HG02973 (cell line): ENCODE measurements around the gene SYTL1.

Source experiments
- ATAC-seq: cut with Tn5 transposase; IDR thresholded peaks from one replicate; pipeline ENCODE4 v1.9.1; 2021; ENCODE audit warnings: moderate library complexity; ENCODE audit not compliant: unreplicated experiment

SYTL1 gene

DNA sequence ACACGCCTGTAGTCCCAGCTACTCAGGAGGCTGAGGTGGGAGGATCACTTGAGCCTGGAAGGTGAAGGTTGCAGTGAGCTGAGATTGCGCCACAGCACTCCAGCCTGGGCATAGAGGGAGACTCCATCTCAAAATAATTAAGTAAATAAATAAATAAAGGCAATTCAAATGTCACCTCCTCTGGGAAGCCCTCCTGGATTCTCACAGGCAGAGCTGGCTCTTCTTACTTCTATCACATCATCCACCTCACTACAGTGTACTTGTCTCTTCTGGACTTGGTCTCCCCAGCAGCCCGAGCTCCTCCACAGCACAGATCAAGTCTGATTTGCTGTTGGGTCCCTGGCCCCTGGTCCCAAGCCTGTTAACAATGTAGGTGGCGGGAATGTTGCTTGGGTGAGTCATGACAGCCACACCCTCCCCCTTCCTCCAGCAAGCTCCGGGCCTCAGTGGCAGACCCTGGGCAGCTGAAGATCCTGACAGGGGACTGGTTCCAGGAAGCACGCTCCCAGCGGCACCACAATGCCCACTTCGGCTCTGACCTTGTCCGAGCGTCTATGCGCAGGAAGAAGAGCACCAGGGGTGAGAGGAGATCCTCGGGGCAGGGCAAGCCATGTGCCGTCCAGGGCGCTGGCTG is 5.3 kb downstream of the SYTL1 start:
- ATAC-seq = no peak

DNA sequence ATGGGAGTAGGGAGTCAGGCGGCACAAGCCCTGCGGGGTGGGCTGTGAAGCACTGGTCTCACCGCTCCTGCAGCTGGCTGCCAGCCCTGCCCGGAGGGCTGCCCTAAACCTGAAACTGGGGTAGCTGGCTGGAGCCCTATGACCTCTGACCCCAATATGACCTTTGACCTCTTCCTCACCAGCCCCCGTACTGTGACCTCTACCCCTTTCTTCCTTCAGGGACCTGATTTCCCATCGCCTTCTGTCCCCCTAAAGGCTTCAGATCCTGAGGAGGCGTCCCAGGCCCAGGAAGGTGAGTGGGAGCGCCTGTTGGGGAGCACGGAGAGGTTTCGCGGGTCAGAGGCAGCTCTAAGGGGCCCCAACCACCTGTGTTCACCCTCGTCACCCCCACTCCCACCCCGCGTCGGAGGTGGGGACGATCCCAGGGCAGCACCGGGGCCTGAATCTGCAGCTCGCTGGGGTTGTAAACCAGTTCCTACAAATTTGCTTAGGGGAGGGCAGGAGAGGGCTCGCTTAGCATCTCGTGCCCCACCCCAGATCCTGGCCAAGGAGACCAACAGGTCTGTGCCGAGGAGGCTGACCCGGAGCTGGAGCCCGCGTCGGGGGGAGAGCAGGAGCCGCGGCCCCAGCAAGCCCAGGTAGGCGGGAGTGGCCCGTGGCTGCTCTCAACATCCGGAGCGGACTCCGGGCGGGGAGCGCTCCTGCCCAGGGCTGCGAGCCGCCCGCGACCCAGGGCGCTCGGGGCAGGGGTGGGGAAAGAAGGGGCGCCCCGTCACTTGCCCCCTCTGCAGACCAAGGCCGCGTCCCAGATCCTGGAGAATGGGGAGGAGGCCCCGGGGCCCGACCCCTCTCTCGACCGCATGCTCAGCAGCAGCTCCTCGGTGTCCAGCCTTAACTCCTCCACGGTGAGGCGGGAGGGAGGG is 7.3 kb downstream of the SYTL1 start:
- ATAC-seq = no peak

DNA sequence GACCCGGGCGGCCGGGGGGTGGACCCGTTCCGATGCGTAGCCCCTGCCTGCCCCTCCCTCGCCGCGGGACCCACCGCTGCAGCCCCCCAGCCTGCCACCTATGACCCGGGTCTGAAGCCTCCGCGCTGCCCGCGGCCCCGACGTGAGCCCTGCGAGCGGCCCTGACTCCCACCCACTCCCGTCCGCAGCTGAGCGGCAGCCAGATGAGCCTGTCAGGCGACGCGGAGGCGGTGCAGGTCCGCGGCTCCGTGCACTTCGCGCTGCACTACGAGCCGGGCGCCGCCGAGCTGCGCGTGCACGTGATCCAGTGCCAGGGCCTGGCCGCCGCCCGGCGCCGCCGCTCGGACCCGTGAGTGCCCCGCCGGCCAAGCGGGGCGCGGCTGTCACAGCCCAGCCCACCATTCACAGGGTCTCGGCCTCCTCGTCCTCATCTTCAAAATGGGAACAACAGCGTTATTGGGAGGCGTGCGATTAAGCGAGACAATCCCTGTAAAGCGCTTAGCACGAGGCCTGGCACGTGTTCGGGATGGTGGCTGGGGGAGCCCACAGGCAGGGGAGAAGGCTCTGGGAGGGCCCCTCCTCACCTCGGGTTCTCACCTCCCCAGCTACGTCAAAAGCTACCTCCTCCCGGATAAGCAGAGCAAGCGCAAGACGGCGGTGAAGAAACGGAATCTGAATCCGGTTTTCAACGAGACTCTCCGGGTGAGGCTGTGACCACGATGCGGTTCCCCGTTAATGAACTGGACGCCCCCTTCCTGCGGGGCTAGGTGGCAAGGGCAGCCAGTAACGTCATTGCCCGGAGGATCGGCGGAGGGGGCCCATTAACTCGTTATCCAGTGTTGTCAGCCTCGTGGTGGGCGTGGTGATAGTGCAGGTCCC is 8.2 kb downstream of the SYTL1 start:
- ATAC-seq = no peak

DNA sequence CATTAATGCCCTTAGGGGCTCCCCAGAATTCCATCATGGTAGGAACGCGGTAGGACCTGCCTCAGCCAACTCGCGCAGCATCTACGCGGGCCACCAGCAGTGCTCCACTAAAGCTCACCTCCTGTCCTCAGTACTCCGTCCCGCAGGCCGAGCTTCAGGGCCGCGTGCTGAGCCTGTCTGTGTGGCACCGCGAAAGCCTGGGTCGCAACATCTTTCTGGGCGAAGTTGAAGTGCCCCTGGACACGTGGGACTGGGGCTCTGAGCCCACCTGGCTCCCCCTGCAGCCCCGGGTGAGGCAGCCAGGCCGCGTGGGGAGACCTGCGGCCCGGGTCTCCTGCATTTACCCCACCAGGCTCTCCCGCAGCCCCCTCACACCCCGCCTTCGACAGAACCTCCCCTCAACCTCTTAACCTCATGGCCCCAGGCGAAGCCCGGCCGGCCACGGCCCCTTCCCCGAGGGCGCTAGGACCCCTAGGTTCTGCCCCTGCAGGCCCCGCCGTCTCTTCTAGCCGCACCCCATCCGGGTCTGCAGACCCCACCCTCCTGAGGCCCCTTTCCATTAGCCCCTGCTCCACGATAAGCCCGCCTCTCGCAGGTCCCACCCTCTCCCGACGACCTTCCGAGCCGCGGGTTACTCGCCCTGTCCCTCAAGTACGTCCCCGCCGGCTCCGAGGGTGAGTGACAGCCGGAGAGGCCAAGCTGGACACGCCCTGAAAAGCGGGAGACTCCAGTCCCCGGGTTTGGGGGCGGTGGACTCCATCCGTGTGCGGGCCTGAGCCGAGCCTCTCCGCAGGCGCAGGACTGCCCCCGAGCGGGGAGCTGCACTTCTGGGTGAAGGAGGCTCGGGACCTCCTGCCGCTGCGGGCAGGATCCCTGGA is 9.1 kb downstream of the SYTL1 start:
- no peak for ATAC-seq

DNA sequence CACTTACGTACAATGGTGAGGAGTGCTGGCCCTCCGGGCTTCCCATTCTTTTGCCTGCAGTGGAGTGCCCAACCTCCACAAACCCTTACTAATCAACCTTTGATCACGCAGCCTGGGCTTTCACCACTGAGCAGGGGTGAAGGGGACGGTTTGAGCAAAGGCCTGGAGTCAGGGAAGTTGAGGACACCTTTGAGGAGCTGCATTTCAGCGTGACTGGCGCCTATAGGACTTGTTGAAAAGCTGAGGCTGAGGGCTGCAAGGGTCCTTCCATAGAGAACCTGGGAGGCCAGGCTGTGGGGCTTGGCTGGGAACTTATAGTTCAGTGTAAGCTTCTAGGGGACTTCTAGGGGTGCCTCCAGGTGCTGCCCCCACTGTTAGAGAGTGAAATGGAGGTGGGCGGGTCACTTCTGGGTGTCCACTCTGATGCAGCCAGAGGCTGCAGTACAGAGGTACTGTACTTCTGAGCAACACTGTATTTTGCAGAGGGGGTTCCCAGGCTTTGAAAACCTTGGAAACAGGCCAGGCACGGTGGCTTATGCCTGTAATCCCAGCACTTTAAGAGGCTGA is 9.8 kb downstream of the SYTL1 start:
- no peak for ATAC-seq

DNA sequence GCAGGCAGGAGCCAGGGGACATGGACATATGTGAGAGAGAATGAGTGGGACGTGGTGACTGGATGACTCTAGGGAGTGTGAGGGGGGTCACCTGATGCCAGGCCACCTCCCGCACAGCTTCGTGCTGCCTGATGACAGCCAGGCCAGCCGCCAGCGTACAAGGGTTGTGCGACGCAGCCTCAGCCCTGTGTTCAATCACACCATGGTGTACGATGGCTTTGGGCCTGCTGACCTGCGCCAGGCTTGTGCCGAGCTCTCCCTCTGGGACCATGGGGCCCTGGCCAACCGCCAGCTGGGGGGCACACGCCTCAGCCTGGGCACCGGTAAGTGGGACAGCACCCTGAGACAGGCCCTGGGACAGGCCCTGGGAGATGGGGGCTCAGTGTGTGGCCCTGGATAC is 11.3 kb downstream of the SYTL1 start:
- no peak for ATAC-seq

DNA sequence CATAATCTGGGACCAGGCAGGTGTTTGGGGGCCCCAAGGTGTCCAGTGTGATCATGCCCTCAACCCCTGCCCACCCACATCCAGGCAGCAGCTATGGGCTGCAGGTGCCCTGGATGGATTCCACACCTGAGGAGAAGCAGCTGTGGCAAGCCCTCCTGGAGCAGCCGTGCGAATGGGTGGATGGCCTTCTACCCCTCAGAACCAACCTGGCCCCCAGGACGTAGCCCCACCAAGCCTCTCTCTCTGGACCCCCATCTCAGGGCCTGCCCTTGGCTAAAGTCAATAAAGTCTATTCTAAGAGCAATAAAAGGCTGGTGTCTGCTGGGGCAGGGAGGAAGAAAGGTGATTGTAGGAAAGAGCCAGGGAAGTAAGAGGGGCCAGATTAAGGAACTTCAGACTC is 11.8 kb downstream of the SYTL1 start:
- ATAC-seq = no peak

DNA sequence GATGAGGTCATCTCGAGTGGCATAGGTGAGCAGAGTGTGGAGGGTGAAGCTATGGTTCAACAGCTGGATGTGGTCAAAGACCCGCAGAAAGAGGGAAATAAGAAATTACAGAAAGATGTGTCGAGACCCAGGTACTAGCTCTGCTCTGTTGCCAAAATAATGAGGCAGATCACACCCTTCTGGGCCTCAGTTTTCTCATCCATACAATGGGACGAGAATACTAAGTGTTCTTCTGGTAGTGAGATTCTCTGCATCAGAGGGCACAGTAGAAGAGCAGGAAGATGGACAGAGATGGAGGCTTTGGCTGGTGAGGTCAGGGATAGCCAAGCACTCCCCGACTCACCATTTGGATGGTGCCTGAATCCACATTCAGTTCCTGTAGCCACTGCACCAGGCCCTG is 13.9 kb downstream of the SYTL1 start:
- no peak for ATAC-seq

DNA sequence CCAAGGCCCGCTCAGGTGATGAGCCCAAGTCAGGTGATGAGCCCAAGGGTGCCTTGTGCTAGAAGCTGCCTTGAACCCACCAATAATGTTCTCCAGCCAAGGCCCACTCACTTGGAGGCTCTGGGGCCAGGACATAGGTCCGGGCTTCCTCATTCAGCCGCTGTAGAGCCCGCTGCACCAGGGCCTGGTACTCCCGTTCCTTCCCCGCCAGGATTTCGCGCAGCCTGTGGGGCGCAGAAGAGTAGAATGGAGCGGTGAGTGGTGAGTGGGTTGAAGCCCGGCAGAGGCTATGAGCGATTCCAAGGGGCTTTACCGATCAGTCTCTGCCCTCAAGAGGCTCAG is 14.4 kb downstream of the SYTL1 start:
- ATAC-seq = no peak

DNA sequence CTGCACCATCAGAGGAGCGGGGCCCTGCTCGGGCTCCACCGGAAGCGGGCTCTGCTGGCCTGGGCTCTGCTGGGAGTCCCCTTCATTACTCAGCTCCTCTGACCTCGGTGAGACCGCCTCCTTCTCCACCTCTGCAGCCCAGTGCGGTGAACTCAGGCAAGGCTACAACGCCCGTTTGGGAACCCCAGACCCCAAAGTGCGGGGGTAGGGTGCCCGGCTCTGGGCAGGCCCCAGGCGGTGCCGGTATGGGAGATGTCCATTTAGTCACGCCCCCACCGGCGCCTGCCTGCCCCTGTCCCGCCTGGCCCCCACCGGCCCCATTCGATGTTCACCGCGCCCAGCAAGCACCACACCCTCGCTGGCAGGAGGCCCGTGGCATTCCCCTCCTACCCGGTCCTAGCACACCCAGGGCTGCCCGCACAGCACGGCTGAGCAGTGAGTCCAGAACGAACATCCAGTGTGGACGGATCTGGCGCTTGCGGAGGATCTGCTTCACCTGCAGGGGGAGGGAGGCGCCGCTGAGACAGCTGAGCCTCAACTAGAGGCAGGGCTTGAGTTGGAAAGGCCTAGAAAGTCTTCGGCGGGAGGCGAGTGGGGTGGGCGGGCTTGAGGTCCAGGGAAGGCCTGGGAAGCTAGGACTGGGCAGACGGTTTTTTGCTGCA is 14.9 kb downstream of the SYTL1 start:
- ATAC-seq = no peak

DNA sequence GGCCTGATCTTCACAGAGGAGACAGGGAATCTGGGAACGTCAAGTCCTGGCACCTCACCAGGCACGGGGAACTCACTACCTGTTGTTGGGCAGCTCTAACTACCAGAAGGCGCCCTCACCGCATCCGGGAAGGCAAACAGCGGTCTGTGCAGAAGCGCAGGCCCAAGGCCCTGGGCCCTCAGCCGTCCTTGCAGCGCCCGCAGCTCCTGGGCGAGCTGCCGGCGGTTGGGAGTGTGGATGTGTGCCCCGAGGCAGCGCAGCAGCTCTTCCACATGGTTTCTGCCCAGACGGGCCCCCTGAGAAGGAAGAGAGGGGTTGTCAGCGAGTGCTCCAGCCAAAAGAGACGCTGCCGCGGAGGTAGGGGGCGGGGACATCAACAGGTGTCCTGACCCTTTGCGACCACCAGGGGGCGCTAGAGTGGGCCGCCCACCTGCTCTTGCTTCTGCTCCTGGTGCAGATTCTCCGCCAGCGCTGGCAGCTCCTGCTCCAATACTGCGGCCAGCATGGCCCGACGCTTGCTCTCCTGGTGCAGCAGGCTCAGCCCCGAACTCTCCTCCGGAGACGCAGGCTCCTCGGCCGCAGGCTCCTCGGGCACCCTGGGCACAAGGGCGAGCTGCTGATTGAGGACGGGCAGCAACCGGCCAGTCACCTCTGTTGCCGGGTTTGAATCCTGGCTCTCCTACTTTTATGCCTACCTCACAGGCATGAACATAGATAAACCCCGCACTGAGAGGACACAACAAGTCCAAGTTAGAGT is 15.6 kb downstream of the SYTL1 start:
- no peak for ATAC-seq

DNA sequence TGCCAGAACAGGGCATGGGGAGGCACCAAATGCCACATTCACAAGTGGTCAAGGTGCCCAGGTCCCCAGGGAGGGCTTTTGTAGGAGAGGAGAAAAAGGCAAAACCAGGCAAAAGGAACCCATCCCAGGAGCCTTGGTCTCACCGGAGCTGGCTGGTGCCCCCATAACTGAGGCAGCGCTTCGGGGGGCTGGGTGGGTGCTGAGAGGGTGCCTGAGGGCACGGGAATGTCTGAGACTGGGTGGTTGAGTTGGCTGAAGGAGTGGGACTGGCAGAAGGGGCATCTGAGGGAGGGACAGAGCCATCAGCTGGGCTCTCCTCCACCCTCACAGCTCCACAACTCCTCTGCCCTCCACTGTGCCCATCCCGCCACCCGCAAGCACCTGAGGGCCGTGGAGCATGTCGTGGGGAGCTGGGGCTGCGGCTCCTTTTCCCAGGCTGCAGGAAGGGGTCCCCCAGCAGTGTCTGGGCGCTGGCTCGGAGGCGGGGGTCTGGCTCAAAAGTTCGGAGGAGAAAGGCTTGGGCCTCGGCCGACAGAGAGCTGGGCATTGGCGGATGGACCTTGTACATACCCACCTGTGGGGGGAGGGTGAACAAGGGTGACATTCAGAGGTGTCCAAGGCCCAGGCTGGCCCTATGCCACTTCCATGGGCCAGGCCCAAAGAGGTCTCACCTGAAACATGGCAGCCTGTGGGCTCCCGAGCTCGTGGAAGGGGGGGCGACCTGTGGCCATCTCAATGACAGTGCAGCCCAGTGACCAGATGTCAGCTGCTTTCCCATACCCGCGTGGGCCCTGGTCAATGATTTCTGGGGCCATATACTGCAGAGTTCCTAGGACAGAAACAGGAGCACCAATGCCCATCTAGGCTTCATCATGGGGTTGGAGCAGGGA is 16.5 kb downstream of the SYTL1 start:
- ATAC-seq = no peak

DNA sequence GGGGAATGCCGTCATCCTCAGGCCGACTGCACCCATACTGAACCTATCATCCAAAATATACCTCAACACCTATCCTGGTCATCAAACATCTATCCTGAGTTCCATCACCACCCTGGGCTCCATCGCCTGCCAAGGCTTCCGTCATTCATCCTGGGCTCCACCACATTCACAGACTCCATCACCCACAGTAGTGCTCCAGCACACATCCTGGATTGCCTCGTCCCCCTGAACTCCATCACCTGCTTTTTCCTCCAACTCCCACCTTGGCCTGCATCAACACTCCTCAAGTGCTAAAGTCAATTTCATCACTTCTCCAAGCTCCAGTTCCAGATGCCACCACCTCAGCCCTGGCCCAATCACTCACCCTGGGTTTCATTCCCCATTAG is 17.1 kb downstream of the SYTL1 start:
- ATAC-seq = no peak

DNA sequence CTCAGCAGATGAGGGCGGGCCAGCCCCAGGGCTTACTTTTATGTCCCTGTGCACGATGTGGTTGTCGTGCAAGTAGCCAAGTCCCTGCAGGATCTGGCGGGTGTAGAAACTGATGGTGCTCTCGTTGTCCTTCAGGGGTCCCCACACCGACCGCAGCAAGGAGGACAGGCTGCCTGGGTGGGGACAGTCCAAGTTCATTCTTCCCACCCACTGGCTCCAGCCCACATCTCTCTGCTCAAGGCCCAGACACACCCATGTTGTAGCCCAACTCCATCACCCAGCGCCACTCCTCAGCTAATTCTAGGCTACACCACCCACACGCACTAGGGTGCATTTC is 18.0 kb downstream of the SYTL1 start:
- ATAC-seq = no peak

DNA sequence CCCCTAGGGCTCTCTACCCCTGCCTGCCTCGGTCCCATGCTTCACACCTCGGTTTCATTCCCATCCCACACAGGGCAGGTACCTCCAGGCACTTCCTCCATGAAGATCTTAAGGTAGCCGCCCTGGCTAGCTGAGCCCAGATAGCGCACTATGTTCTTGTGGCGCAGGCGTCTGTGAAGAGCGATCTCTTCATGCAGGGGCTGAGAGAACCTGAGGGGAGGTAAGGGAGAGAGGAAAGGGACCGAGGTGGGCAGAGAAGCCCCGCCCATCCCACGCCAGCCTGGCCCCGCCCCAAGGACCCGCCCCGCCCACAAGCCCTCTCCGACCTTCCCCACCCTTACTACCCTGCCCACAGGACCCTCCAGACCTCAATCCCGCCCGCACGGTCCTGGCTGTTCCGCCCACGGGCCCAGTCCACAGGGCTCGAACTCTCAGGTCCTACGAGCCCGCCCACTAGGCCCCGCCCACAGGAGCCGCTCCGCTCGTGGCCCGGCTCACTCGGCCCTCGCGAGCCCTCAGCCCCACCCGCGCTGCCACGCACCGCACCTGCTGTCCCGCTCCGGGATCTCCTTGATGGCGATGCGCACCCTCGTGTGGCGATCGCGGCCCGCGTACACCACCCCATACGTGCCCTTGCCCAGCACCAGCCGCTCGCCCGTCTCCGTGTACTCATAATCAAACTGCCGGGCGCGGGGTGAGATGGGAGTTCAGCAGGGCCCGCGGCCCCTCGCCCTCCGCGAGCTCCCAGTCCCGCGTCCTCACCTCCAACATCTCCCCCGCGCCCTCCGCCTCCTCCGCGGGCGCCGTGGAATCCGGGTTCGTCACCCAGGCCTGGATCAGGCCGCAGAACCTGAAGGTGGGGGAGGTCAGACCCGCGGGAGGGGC is 18.6 kb downstream of the SYTL1 start:
- no peak for ATAC-seq

DNA sequence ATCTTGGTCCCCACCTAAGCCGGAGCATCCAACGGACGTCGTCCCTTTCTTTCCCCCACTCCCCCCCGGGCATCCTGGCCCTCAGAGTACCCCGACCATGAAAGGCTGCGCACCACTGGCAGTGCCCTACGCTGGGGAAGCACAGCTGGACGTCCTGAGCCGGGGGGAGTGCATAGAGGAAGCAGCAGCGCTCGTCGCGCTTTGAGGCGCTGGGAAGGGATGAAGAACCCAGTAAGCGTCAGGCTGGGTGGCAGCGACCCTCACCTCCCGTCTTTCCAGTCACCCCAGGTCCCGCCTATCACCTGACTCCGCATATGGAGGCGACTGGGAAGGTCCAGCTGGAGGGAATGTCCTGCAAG is 19.2 kb downstream of the SYTL1 start:
- no peak for ATAC-seq

DNA sequence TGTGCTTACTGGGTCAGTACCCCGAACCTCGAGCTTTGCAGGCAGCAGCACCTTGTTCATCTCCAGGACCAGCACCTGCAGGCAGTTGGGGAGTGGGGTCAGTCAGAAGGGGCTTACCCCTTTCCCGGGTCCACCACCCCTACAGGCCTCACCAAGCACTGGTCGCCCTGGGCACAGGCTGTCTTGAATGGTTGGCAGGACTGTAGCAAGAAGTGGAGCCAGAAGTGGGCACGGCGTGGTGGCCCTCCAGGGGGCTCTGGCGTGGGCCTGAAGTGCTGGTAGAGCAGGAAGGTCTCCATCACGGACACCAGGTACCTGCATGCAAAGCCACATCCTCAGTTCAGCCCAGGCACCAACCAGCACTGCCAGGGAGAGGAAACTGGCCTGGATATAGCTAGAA is 19.7 kb downstream of the SYTL1 start:
- no peak for ATAC-seq
